SW480 (cell line): ENCODE results near the gene IL2RA.
"Not testable (repeated sequence)": the region's sequence is repeated elsewhere in the genome, so short reads cannot be mapped to it uniquely, and the experiment has no call there.

Experiments
- DNase-seq: peaks from one replicate; pipeline ENCODE4 v3.0.0-alpha.2; 2016; ENCODE audit warnings: low spot score

The IL2RA gene

GRCh38 chr10:6013413-6014192 is 48.6 kb downstream of the IL2RA start:
- no peak for DNase-seq

- DNase-seq, result no peak
These were observed 49.9 kb downstream of the IL2RA start for GRCh38 chr10:6012121-6012905.

- DNase-seq, result no peak
These were observed 50.6 kb downstream of the IL2RA start for GRCh38 chr10:6011558-6011957.

GRCh38 chr10:6010569-6010968 is 51.6 kb downstream of the IL2RA start:
- DNase-seq, result no peak

DNA sequence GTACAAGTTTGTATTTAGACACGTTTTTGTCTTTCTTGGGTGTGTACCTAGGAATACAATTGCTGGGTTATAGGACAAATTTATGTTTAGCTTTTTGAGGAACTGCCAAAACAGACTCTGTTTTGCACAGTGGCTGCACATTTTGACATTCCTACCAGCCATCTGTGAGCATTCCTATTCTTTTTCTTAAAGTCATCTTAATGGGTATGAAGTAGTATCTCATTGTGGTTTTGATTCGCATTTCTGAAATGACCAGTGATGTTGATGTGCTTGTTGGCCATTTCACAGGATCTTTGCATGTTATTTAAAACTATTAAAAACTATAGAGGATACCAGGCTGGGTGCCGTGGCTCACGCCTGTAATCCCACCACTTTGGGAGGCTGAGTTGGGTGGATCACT is 52.2 kb downstream of the IL2RA start:
- no peak for DNase-seq

GRCh38 chr10:6009150-6009549 is 53.0 kb downstream of the IL2RA start:
- no peak for DNase-seq

DNA sequence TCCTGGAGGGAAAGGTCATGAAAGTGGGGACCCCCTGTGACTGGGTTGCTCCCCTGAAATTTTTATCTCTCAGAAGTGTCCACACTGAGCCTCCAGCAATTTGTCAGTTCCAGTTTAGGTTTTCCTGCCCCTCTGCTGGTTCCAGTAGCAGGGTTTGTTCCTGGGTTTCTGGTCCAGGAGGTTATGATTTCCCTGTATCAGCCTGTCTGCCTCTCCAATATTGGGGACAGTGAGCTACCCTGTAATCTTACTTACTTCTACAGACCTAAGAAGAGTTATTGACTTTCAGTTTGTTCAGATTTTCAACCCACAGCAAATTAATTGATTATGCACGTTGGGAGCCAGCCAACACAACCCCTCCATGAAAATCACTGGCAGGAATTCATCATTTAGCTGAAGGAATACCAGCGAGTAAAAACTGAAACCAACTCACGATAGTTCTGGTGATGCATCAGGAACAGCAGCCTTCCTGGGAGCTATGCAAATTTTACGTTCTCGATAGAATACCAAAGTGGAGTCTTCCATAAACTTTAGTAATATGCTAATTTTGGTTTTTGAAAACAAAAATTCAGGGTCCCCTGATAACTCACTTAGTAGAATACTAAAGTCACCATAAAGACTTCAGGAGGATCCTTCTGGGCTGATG is 53.5 kb downstream of the IL2RA start:
- no peak for DNase-seq

DNA sequence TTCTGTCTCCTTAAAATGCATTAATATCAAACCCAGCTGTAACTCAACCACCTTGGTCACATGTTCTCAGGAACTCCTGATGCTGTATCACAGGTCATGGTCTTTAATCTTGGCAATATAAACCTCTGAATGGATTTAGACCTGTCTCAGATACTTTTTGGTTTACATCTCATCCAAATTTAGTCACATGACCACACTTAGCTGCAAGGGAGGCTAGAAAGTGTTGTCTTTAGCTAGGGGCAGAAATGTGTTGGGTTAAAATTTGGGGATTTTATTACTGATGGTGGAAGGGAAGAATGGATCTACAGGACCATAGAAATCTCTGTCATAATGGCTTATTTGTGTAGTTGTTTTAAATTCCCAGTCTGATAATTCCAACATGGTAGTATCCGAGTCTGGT is 55.2 kb downstream of the IL2RA start:
- DNase-seq, result no peak

GRCh38 chr10:6006546-6006945 is 55.6 kb downstream of the IL2RA start:
- no peak for DNase-seq

DNA sequence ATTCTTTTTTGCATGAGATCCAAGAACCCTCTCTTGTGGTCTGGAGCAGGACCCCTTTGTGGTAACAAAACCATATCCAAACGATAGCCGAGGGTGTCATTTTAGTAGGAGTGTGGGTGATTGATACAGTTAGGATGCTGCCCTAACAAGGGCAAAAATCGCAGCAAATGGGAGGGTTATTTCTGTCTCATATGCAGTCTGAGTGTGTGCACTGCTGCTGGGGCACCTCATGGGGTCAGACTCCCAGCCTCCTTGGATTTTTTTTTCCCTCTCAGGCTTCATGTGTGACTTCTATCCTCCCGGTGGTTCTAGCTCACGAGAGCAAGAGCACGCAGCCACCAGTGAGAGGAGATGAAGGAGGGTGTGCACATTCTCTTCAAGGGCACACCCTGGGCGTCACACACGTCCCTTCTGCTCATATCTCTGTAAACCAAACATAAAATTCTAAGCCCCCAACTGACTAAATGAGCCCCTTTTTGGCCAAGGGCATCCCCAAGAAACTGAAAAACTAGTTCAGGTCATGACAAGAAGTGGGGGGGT is 56.2 kb downstream of the IL2RA start:
- no peak for DNase-seq

GRCh38 chr10:6005161-6005804 is 56.9 kb downstream of the IL2RA start:
- DNase-seq, result not testable (repeated sequence)

- DNase-seq, result no peak
These were observed 59.2 kb downstream of the IL2RA start for GRCh38 chr10:6002809-6003510.

- no peak for DNase-seq
These were observed 62.6 kb downstream of the IL2RA start for GRCh38 chr10:5999440-6000165.

DNA sequence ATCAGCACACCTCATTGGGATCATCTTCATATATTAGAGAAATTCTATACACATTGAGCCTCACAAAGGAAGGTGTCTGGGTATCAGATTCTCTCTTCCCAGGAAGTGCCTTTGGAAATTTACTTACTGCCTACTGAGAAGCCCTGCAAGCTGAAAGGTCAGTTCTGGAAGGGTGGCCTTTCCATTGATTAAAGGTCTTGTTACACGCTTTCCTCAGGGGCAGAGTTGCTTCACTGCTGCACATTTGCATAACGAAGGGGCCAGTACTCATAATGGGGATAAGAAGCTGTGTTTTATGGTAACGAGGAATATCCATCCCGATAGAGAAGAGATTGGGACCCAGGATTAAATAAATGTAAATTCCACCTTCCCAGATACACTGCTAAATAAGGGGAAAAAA is 65.5 kb downstream of the IL2RA start:
- no peak for DNase-seq

DNA sequence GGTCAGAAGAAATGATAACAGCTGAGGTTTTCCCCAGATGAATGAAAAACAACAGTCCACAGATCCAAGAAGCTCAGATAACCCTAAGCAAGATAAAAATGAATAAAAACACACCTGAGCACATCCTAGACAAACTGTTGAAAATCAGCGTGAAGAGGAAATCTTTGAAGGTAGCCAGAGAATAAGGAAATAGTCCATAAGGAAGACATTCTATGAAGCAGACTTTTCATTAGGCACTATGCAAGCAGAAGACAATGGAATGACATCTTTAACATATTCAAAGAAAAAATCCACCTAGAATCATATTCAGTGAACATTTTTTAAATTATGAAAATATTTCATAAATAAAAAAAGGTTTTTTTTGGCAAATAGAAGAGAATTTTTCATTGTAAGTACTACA is 69.8 kb downstream of the IL2RA start:
- no peak for DNase-seq

DNA sequence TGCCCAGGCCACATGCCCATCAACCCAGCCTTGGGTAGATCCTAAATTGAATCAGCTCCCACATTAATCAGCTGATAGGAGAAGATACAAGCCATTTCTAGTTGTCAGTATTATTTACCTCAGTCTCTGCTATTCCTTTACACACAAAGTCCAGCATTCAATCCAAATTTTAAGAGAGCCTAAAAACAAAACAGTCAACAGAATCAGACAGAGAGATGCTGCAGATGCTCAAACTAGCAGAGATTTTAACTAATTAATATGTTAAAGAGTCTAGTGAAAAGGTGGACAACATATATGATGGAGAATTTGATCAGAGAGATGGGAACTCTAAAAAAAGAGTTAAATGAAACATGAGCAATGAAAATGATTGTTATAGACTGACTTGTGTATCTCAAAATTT is 70.5 kb downstream of the IL2RA start:
- DNase-seq, result no peak

- DNase-seq, result no peak
These were observed 72.4 kb downstream of the IL2RA start for GRCh38 chr10:5989756-5990155.

GRCh38 chr10:5988336-5988920 is 73.7 kb downstream of the IL2RA start:
- no peak for DNase-seq

- DNase-seq, result no peak
These were observed 74.4 kb downstream of the IL2RA start for GRCh38 chr10:5987747-5988146.

- DNase-seq, result no peak
These were observed 77.1 kb downstream of the IL2RA start for GRCh38 chr10:5985029-5985428.

- no peak for DNase-seq
These were observed 78.4 kb downstream of the IL2RA start for GRCh38 chr10:5983774-5984173.
